RWPE2 (cell line): ENCODE measurements around the gene CAMK2A.

ENCODE experiments used
- ATAC-seq: fragments of 200-7000 bp; cut with Tn5 transposase; 3 replicates; pipeline ENCODE4 v1.9.1; 2021; ENCODE audit warnings: low read depth
- DNase-seq: peaks from one replicate; pipeline ENCODE4 v3.0.0-alpha.2; 2020; ENCODE audit warnings: low spot score
- H3K27ac ChIP-seq: fragments of 450-650 bp; 2 replicates; pipeline ENCODE4 v1.5.1; 2017; ENCODE audit warnings: mild to moderate bottlenecking; ENCODE audit not compliant: poor library complexity, severe bottlenecking
- H3K27me3 ChIP-seq: fragments of 250-450 bp; sonication (Bioruptor Pico); 2 replicates; pipeline ENCODE4 v1.5.1; 2021; ENCODE audit warnings: mild to moderate bottlenecking, moderate library complexity; ENCODE audit not compliant: insufficient read depth, poor library complexity, severe bottlenecking
- H3K36me3 ChIP-seq: fragments of 250-450 bp; sonication (Bioruptor Pico); 2 replicates; pipeline ENCODE4 v1.5.1; 2020; ENCODE audit warnings: low read depth, mild to moderate bottlenecking, moderate library complexity
- H3K4me1 ChIP-seq: fragments of 250-450 bp; sonication (Bioruptor Pico); 2 replicates; pipeline ENCODE4 v1.5.1; 2021; ENCODE audit warnings: mild to moderate bottlenecking, moderate library complexity; ENCODE audit not compliant: insufficient read depth, poor library complexity, severe bottlenecking
- H3K4me3 ChIP-seq: fragments of 250-450 bp; sonication (Bioruptor Pico); 2 replicates; pipeline ENCODE4 v1.5.1; 2021; ENCODE audit warnings: mild to moderate bottlenecking, moderate library complexity; ENCODE audit not compliant: severe bottlenecking
- H3K9me3 ChIP-seq: fragments of 250-450 bp; sonication (Bioruptor Pico); 2 replicates; pipeline ENCODE4 v1.5.1; 2021; ENCODE audit warnings: mild to moderate bottlenecking, moderate library complexity; ENCODE audit not compliant: severe bottlenecking
- CTCF ChIP-seq: fragments of 450-650 bp; IDR thresholded peaks from one replicate; pipeline ENCODE4 v1.5.1; 2017; ENCODE audit warnings: mild to moderate bottlenecking, moderate library complexity; ENCODE audit not compliant: poor library complexity, severe bottlenecking

Gene CAMK2A

GRCh38 chr5:150227036-150227435 is 62.5 kb downstream of the CAMK2A start:
- ATAC-seq, result peak; percentile 34; the same call in 2 of the 3 replicates
- TF ChIP-seq CTCF, result peak; percentile 28

DNA sequence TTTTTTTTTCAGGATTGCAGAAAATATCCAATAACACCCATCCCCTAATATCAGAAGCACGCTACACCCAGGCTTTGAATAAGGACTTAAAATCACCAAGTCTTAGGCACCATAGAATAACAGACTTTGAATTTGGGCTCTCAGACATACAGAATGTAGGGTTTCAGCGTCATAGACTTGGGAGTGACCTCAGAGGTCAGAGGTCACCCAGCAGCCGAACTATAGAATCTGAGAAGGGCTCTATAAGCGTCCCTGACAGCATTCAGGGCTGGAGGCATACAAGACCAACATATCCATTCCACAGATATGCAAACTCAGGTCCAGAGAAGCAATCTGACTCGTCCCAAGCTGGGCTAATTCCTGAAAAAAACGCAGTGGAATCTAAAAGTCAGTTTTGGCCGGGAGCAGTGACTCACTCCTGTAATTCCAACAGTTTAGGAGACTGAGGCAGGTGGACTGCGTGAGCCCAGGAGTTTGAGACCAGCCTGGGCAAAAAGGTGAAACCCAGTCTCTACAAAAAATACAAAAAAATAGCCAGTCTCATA is 65.0 kb downstream of the CAMK2A start:
- Histone ChIP-seq H3K4me1 (no peaks in the 10 kb centered on the region), H3K9me3 (no peaks in the 10 kb centered on the region), H3K27ac (no peak overlapping the region), H3K36me3 (no peaks in the 10 kb centered on the region), H3K4me3 (no peak overlapping the region), H3K27me3 (no peaks in the 10 kb centered on the region)
- no peak for DNase-seq
- TF ChIP-seq CTCF, result no peak
- ATAC-seq, result no peak

More at GRCh38 chr5:150227036-150227435, 62.5 kb downstream of the CAMK2A start:
- Histone ChIP-seq H3K9me3 (no peaks in the 10 kb centered on the region), H3K27me3 (no peaks in the 10 kb centered on the region), H3K4me1 (no peaks in the 10 kb centered on the region), H3K36me3 (no peaks in the 10 kb centered on the region), H3K4me3 (no peak overlapping the region), H3K27ac (no peak overlapping the region)
- DNase-seq, result no peak

GRCh38 chr5:150223474-150223873 is 66.1 kb downstream of the CAMK2A start:
- DNase-seq (no peak), ATAC-seq (no peak)

DNA sequence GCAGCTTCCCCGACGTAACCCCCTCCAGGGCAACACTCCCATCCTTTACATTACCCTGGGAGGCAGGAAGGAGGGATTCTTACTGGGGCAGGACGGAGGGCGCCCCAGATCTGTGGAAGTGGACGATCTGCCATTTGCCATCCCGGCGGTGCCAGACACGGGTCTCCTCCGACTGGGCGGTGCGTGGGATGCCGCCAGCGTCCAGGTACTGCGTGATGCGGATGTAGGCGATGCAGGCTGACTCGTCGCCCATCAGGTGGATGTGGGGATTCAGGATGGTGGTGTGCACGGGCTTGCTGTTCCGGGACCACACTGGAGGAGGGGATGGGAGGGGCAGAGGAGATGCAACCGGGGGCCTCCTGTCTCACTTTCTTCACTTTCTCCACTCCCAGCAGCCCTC is 66.7 kb downstream of the CAMK2A start:
- DNase-seq (no peak), ATAC-seq (no peak)
- Histone ChIP-seq H3K27ac (no peak overlapping the region), H3K9me3 (no peaks in the 10 kb centered on the region), H3K36me3 (no peaks in the 10 kb centered on the region), H3K27me3 (no peaks in the 10 kb centered on the region), H3K4me3 (no peak overlapping the region), H3K4me1 (no peaks in the 10 kb centered on the region)
- TF ChIP-seq CTCF, result no peak

More at GRCh38 chr5:150223474-150223873, 66.1 kb downstream of the CAMK2A start:
- H3K4me1 ChIP-seq, result no peaks in the 10 kb centered on the region
- no peak for TF ChIP-seq CTCF
- H3K27me3 ChIP-seq, result no peaks in the 10 kb centered on the region
- no peak overlapping the region for H3K4me3 ChIP-seq
- H3K36me3 ChIP-seq, result no peaks in the 10 kb centered on the region
- no peaks in the 10 kb centered on the region for H3K9me3 ChIP-seq
- no peak overlapping the region for H3K27ac ChIP-seq

DNA sequence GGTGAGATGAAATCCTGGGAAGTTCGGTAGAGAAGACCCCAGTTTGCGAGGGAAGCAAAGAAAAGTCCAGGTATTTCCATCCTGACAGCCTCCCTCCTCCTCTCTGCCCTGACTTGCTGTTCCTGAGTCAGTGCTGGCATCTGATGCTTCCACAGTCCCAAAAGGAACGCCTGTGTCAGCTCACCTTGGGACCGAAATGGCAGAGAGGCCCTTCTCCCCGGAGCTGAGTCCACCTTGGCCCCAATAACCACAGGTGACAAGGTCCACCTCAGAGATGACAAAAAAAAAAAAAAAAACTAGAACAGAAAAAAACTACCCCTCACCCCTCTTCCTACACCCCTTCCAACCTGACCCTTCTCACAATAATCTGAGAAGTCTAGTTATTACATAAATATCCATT is 68.1 kb downstream of the CAMK2A start:
- no peak for TF ChIP-seq CTCF
- no peak for DNase-seq
- Histone ChIP-seq H3K4me3 (no peak overlapping the region), H3K27me3 (no peaks in the 10 kb centered on the region), H3K4me1 (no peaks in the 10 kb centered on the region), H3K36me3 (no peaks in the 10 kb centered on the region), H3K9me3 (no peaks in the 10 kb centered on the region), H3K27ac (no peak overlapping the region)
- ATAC-seq, result no peak
